SKM-1 (cell line): ENCODE data around the gene PROC.

Experiments used
- DNase-seq: peaks from one replicate; lab custom pipeline; 2025; ENCODE audit not compliant: unreplicated experiment; lab: John Stamatoyannopoulos, UW

Gene PROC

DNA sequence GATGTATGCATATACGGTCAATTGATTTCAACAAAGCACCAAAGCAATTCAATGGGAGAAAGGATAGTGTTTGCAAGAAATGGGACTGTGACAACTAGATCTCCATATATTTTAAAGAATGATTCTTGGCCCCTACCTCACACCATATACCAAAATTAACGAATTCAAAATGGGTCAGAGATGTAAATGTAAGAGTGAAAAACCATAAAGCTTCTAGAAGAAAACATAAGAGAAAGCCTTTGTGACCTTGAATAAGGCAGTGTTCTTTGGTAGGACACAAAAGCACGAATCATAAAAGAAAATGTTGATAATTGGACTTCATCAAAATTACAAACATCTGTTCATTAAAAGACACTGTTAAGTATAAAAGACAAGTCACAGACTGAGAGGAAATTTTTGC lies 5.0 kb upstream of the PROC start:
- DNase-seq, result no peak

DNA sequence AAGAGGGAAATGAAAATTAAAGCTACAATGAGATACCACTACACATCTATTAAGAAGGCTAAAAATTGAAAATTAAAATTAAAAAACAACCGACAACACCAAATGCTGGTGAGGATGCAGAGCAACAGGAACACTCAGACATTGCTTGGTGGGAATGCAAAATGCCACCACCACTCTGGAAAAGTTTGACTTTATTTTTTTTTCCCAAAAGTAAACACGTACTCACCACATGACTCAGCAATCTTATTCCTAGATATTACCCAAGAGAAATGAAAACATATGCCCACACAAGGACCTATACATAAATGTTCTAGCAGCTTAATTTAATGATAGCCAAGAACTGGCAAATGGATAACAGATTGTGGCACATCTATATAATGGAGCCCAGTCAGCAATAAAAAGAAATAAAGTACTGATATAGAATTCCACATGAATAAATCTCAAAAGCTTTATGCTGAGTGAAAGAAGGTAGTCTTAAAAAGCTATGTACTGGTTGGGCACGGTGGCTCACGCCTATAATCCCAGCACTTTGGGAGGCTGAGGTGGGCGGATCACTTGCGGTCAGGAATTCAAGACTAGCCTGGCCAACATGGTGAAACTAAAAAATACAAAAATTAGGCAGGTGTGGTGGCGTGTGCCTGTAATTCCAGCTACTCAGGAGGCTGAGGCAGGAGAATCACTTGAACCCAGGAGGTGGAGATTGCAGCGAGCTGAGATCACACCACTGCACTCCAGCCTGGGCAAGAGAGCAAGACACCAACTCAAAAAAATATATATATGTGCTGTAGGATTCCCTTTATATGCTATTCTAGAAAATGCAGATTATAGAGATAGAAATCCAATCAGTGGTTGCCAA lies 4.2 kb upstream of the PROC start:
- no peak for DNase-seq

DNA sequence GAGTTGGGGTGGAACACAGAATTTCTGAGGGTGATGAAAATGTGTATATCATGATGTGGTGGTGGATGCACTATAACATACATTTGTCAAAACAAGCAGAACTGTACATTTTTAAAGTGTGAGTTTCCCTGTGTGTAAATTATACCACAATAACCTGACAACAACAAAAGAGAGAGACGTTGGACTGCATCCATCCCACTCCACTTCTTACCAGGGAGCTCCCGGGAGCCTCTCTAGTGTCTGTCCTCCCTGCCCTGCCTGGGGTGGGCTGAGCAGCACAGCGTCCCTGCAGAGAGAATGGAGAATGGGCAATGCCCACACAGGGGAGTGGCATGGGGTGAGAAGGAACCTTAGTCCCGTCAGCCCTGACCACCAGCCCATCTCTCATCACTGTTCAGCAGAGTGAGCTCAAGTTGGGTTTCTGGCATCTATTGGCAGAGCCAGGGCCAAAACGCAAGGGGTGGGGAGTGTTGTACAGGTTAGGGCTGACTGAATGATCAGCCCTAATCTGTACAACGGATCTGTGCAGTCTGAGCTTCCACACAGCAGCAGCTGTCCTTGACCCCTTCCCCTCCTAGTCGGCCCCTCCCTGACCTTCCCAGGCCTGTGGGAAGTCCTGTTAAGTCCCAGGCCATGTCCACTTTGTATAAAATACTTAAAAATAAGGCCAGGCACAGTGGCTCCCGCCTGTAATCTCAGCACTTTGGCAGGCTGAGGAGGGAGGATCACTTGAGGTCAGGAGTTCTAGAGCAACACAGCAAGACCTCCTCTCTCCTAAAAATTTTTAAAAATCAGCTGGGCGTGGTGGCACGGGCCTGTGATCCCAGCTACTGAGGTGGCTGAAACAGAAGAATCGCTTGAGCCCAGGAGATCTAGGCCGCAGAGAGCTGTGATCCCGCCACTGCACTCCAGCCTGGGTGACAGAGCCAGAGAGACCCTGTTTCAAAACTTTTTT lies 3.3 kb upstream of the PROC start:
- DNase-seq, result no peak

DNA sequence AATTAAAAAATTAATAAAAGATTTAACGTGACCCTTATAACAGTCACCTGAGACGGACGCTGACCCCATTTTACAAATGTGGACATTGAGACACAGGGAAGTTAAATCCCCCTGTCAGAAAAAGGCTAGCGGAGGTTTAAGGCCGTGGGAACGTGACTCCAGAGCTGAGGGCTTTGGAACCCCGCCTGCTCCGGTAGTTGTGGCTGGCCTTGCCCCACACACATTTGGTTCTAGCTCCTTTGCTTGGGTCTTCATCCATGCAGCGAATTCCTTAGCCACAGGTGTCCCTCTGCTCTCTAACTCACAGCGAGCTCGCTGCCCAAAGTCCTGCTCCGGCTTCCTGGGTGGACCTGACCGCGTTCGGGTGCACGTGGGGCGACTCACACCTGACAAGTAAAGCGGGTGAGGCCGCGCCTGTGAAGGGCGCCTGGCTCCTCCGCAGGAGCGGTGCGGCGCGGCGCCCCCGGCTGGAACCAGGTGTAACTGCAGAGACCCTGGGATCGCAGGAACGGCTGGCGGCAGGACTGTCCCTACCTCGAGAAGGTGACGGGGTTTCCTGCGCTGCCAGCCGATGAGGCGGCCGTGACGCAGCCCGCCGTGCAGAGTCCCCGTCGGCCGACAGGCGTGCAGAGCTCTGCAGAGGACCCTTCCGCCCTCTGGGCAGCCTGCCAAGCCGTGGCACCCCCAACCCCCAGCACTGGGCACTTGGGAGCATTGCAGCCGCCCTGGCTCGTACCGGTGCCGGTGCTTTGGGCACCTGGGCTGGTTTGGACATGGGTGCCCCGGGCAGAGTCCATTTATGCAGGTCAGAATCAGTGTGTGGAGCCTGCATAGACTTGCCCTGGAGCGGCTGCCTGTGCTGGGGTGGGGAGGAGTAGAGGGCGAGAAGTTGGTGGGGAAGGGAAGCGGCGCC lies 2.4 kb upstream of the PROC start:
- DNase-seq, result no peak

DNA sequence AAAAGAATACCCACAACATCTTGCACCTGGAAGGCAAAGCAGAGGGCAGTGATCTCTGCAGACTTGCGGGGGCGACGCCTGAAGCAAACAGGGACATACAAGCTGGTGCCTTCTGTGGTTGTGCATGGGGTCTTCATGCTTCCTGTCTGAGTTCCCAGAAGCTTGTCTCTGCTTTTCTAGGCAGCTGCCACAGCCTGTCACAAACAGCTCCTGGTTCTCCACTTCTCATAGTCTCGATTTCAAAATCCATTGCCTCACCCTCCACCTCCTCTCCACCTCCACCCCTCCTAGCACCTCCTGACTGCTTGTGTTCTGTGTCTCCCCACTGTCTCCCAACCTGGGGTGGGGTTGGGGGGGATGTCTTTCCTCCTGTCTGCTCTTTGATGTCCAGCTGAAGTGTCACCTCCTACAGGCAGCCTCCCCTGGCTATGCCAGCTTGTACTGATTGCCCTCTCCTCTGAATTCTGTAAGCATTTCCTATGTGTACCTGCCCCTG lies 1.7 kb upstream of the PROC start:
- DNase-seq, result no peak

DNA sequence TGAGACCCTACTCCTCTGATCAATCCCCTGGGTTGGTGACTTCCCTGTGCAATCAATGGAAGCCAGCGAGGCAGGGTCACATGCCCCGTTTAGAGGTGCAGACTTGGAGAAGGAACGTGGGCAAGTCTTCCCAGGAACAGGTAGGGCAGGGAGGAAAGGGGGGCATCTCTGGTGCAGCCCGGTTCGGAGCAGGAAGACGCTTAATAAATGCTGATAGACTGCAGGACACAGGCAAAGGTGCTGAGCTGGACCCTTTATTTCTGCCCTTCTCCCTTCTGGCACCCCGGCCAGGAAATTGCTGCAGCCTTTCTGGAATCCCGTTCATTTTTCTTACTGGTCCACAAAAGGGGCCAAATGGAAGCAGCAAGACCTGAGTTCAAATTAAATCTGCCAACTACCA lies 821 bp upstream of the PROC start:
- no peak for DNase-seq

DNA sequence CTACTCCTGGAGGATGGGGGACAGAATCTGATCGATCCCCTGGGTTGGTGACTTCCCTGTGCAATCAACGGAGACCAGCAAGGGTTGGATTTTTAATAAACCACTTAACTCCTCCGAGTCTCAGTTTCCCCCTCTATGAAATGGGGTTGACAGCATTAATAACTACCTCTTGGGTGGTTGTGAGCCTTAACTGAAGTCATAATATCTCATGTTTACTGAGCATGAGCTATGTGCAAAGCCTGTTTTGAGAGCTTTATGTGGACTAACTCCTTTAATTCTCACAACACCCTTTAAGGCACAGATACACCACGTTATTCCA lies 844 bp downstream of the PROC start:
- DNase-seq, result no peak

DNA sequence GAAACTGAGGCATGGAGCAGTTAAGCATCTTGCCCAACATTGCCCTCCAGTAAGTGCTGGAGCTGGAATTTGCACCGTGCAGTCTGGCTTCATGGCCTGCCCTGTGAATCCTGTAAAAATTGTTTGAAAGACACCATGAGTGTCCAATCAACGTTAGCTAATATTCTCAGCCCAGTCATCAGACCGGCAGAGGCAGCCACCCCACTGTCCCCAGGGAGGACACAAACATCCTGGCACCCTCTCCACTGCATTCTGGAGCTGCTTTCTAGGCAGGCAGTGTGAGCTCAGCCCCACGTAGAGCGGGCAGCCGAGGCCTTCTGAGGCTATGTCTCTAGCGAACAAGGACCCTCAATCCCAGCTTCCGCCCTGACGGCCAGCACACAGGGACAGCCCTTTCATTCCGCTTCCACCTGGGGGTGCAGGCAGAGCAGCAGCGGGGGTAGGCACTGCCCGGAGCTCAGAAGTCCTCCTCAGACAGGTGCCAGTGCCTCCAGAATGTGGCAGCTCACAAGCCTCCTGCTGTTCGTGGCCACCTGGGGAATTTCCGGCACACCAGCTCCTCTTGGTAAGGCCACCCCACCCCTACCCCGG lies 1.3 kb downstream of the PROC start:
- DNase-seq, result no peak

DNA sequence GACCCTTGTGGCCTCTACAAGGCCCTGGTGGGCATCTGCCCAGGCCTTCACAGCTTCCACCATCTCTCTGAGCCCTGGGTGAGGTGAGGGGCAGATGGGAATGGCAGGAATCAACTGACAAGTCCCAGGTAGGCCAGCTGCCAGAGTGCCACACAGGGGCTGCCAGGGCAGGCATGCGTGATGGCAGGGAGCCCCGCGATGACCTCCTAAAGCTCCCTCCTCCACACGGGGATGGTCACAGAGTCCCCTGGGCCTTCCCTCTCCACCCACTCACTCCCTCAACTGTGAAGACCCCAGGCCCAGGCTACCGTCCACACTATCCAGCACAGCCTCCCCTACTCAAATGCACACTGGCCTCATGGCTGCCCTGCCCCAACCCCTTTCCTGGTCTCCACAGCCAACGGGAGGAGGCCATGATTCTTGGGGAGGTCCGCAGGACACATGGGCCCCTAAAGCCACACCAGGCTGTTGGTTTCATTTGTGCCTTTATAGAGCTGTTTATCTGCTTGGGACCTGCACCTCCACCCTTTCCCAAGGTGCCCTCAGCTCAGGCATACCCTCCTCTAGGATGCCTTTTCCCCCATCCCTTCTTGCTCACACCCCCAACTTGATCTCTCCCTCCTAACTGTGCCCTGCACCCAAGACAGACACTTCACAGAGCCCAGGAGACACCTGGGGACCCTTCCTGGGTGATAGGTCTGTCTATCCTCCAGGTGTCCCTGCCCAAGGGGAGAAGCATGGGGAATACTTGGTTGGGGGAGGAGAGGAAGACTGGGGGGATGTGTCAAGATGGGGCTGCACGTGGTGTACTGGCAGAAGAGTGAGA lies 2.0 kb downstream of the PROC start:
- DNase-seq, result no peak

DNA sequence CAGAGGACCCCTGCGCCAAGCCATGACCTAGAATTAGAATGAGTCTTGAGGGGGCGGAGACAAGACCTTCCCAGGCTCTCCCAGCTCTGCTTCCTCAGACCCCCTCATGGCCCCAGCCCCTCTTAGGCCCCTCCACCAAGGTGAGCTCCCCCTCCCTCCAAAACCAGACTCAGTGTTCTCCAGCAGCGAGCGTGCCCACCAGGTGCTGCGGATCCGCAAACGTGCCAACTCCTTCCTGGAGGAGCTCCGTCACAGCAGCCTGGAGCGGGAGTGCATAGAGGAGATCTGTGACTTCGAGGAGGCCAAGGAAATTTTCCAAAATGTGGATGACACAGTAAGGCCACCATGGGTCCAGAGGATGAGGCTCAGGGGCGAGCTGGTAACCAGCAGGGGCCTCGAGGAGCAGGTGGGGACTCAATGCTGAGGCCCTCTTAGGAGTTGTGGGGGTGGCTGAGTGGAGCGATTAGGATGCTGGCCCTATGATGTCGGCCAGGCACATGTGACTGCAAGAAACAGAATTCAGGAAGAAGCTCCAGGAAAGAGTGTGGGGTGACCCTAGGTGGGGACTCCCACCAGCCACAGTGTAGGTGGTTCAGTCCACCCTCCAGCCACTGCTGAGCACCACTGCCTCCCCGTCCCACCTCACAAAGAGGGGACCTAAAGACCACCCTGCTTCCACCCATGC lies 3.0 kb downstream of the PROC start:
- DNase-seq, result no peak

DNA sequence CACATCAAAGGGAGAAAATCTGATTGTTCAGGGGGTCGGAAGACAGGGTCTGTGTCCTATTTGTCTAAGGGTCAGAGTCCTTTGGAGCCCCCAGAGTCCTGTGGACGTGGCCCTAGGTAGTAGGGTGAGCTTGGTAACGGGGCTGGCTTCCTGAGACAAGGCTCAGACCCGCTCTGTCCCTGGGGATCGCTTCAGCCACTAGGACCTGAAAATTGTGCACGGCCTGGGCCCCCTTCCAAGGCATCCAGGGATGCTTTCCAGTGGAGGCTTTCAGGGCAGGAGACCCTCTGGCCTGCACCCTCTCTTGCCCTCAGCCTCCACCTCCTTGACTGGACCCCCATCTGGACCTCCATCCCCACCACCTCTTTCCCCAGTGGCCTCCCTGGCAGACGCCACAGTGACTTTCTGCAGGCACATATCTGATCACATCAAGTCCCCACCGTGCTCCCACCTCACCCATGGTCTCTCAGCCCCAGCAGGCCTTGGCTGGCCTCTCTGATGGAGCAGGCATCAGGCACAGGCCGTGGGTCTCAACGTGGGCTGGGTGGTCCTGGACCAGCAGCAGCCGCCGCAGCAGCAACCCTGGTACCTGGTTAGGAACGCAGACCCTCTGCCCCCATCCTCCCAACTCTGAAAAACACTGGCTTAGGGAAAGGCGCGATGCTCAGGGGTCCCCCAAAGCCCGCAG lies 3.8 kb downstream of the PROC start:
- DNase-seq, result no peak

DNA sequence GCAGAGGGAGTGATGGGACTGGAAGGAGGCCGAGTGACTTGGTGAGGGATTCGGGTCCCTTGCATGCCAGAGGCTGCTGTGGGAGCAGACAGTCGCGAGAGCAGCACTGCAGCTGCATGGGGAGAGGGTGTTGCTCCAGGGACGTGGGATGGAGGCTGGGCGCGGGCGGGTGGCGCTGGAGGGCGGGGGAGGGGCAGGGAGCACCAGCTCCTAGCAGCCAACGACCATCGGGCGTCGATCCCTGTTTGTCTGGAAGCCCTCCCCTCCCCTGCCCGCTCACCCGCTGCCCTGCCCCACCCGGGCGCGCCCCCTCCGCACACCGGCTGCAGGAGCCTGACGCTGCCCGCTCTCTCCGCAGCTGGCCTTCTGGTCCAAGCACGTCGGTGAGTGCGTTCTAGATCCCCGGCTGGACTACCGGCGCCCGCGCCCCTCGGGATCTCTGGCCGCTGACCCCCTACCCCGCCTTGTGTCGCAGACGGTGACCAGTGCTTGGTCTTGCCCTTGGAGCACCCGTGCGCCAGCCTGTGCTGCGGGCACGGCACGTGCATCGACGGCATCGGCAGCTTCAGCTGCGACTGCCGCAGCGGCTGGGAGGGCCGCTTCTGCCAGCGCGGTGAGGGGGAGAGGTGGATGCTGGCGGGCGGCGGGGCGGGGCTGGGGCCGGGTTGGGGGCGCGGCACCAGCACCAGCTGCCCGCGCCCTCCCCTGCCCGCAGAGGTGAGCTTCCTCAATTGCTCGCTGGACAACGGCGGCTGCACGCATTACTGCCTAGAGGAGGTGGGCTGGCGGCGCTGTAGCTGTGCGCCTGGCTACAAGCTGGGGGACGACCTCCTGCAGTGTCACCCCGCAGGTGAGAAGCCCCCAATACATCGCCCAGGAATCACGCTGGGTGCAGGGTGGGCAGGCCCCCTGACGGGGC lies 4.6 kb downstream of the PROC start:
- peak; percentile 54 for DNase-seq

DNA sequence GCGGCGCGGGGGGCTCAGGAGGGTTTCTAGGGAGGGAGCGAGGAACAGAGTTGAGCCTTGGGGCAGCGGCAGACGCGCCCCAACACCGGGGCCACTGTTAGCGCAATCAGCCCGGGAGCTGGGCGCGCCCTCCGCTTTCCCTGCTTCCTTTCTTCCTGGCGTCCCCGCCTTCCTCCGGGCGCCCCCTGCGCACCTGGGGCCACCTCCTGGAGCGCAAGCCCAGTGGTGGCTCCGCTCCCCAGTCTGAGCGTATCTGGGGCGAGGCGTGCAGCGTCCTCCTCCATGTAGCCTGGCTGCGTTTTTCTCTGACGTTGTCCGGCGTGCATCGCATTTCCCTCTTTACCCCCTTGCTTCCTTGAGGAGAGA lies 5.2 kb downstream of the PROC start:
- DNase-seq, result no peak

DNA sequence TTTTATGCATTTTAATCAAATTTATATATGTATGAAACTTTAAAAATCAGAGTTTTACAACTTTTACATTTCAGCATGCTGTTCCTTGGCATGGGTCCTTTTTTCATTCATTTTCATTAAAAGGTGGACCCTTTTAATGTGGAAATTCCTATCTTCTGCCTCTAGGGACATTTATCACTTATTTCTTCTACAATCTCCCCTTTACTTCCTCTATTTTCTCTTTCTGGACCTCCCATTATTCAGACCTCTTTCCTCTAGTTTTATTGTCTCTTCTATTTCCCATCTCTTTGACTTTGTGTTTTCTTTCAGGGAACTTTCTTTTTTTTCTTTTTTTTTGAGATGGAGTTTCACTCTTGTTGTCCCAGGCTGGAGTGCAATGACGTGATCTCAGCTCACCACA lies 5.7 kb downstream of the PROC start:
- peak; percentile 34 for DNase-seq

DNA sequence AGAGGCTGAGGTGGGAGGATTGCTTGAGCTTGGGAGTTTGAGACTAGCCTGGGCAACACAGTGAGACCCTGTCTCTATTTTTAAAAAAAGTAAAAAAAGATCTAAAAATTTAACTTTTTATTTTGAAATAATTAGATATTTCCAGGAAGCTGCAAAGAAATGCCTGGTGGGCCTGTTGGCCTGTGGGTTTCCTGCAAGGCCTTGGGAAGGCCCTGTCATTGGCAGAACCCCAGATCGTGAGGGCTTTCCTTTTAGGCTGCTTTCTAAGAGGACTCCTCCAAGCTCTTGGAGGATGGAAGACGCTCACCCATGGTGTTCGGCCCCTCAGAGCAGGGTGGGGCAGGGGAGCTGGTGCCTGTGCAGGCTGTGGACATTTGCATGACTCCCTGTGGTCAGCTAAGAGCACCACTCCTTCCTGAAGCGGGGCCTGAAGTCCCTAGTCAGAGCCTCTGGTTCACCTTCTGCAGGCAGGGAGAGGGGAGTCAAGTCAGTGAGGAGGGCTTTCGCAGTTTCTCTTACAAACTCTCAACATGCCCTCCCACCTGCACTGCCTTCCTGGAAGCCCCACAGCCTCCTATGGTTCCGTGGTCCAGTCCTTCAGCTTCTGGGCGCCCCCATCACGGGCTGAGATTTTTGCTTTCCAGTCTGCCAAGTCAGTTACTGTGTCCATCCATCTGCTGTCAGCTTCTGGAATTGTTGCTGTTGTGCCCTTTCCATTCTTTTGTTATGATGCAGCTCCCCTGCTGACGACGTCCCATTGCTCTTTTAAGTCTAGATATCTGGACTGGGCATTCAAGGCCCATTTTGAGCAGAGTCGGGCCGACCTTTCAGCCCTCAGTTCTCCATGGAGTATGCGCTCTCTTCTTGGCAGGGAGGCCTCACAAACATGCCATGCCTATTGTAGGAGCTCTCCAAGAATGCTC lies 6.6 kb downstream of the PROC start:
- DNase-seq, result no peak
